Left cardiac atrium (tissue), 4 donors: ENCODE measurements around the gene ADAMTS17. TPM values are rescaled to one million over a fixed set of nuclear protein-coding genes. Genes with fewer than 3 reads are reported as not detected.

ENCODE experiments used
- ATAC-seq, 2 donors: fragments of 200-7000 bp; cut with Tn5 transposase; one replicate each; pipeline ENCODE4 v1.9.1; 2020; ENCODE audit warnings: mild to moderate bottlenecking in 2 of 2, moderate library complexity in 2 of 2
- DNase-seq: peaks from one replicate; pipeline ENCODE4 v3.0.0-alpha.2; 2020
- intact Hi-C, 2 donors: fragments of 100-400 bp; cut with DNase I; formaldehyde crosslinking; loops; one replicate each; pipeline versions ENCODE4 v1.14.1 to v1.15.1; 2022 to 2023
- total RNA-seq, 2 donors: library from RNA; stranded (reverse); fragmentation: NEBNext Ultra II Directional; extraction: Animal tissue kit (Norgen Biotek cat#: 25700); gene quantifications; one replicate each; pipeline ENCODE4 v1.2.1, GENCODE V29; 2021
- donor health status: DM: no; HTN: yes; CAD: no.
- donor health status: DM: no; HTN: yes; CAD: no; lungs with severe emphysema.
- donor health status: DM: yes; HTN: yes; CAD: no.
- donor health status: Dilated cardiomyopathy.

ADAMTS17 gene
- total RNA-seq, 2 donors from 2014 or later = 3.2 to 6.3 TPM

GRCh38 chr15:100241572-100242482, 99.9 kb downstream of the ADAMTS17 start:
- ATAC-seq = peak; percentile 41 to 68

GRCh38 chr15:100236981-100237720, 104.6 kb downstream of the ADAMTS17 start:
- intact Hi-C loops = no loop called here
- DNase-seq (no peak), ATAC-seq (no peak)

More at GRCh38 chr15:100241572-100242482, 99.9 kb downstream of the ADAMTS17 start:
- no peak for DNase-seq
- intact Hi-C loops = no loop called here

- intact Hi-C loops = no loop called here
Measured at GRCh38 chr15:100235030-100235617, 106.7 kb downstream of the ADAMTS17 start.

GRCh38 chr15:100234158-100235029, 107.4 kb downstream of the ADAMTS17 start:
- DNase-seq (peak; percentile 61), ATAC-seq (peak; percentile 84)
- intact Hi-C loops = no loop called here

More at GRCh38 chr15:100235030-100235617, 106.7 kb downstream of the ADAMTS17 start:
- ATAC-seq (peak; percentile 49 to 65), DNase-seq (peak; percentile 53)

GRCh38 chr15:100230784-100231183, 111.0 kb downstream of the ADAMTS17 start:
- ATAC-seq (no peak), DNase-seq (no peak)
- intact Hi-C loops = no loop called here

- ATAC-seq (no peak), DNase-seq (no peak)
- intact Hi-C loops = no loop called here
Measured at GRCh38 chr15:100229181-100230163, 112.3 kb downstream of the ADAMTS17 start.

GRCh38 chr15:100227781-100228180, 114.0 kb downstream of the ADAMTS17 start:
- ATAC-seq = no peak
- intact Hi-C loops = no loop called here
- DNase-seq = no peak

GRCh38 chr15:100226107-100226506, 115.7 kb downstream of the ADAMTS17 start:
- ATAC-seq = no peak
- intact Hi-C loops = no loop called here
- no peak for DNase-seq

GRCh38 chr15:100224206-100225185, 117.3 kb downstream of the ADAMTS17 start:
- intact Hi-C loops = no loop called here
- no peak for ATAC-seq
- no peak for DNase-seq

GRCh38 chr15:100222349-100222715, 119.4 kb downstream of the ADAMTS17 start:
- intact Hi-C loops = no loop called here
- ATAC-seq (no peak), DNase-seq (no peak)

- DNase-seq = no peak
- ATAC-seq = no peak
- intact Hi-C loops = no loop called here
Measured at GRCh38 chr15:100221471-100222348, 120.1 kb downstream of the ADAMTS17 start.

GRCh38 chr15:100220058-100220768, 121.6 kb downstream of the ADAMTS17 start:
- intact Hi-C loops = no loop called here
- DNase-seq = no peak
- ATAC-seq = no peak

- DNase-seq (no peak), ATAC-seq (no peak)
- intact Hi-C loops = no loop called here
Measured at GRCh38 chr15:100218434-100218833, 123.3 kb downstream of the ADAMTS17 start.

GRCh38 chr15:100216182-100216581, 125.6 kb downstream of the ADAMTS17 start:
- intact Hi-C loops = no loop called here
- DNase-seq (peak; percentile 57), ATAC-seq (peak; percentile 67 to 76)

- intact Hi-C loops = no loop called here
- no peak for DNase-seq
- ATAC-seq = peak; percentile 34 to 69
Measured at GRCh38 chr15:100215843-100216169, 126.0 kb downstream of the ADAMTS17 start.
